Stimulated activated CD8-positive, alpha-beta memory T cell treated with anti-CD3 and anti-CD28 coated beads, Interleukin-7, amount 100 ng/mL, for 48 hours (primary cell): ENCODE results near the gene KIAA1549.

Source experiments
- DNase-seq, 2 donors: peaks; one replicate each; pipeline ENCODE4 v3.0.0-alpha.2; 2020; ENCODE audit warnings: low read depth in 1 of 2; ENCODE audit errors: extremely low read depth in 1 of 2

Gene KIAA1549

DNA sequence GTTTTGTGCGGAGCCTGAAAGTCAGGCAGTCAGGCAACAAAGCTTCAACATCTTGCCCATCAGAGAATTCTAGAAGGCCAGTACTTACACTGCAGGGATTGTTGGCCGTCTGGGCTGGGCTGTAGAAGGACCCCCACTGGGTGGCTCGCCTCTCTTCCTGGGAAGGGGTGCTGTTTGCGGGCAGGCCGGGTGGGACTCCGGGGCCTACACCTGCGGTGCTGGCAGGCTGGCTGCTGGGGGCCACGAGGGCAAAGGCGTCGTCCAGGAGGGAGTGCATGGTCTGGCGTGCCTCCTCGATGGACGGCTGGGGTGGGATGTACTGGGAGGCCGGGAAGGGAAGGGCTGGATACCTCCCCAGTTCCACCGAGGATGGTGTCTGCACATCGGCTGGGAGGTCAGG lies 120.1 kb downstream of the KIAA1549 start:
- no peak for DNase-seq

DNA sequence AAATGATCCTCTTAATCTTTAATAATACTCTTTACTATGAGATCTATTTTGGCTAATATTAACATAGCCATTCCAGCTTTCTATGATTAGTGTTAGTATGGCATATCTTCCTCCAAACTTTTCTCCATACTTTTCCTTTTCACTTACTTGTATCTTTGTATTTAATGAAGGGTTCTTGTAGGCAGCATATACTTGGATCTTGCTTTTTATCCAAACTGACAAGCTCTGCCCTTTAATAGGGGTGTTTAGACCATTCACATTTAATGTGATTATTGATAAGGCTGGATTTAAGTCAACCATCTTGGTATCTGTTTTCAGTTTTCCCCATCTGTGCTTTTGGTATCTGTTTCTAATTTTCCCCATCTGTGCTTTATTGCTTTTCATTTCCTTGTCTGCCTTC lies 123.5 kb downstream of the KIAA1549 start:
- no peak for DNase-seq

DNA sequence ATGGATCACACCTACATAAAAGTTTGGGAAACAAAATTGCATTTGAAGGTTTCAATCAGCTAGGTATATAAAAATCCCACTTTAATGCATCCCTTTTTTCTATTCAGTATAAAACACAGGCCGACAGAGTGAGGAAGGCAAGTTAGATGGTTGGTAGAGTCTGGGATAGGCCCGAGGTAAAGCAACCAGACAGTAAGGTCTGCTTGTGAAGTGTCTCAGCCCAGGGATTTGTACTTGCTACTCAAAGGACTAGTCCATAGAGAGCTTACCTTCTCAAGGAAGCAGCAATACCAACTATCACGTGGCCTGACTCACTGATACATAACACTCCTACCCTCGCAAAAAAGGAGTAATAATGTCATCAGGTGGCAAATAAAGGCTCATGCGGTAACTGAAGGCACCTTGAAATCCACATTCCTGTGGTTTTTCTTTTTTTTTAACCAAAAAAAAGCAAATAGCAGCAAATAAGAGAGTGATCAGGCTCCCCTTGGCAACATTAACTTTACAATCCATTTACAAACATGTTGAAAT lies 127.0 kb downstream of the KIAA1549 start:
- no peak for DNase-seq

DNA sequence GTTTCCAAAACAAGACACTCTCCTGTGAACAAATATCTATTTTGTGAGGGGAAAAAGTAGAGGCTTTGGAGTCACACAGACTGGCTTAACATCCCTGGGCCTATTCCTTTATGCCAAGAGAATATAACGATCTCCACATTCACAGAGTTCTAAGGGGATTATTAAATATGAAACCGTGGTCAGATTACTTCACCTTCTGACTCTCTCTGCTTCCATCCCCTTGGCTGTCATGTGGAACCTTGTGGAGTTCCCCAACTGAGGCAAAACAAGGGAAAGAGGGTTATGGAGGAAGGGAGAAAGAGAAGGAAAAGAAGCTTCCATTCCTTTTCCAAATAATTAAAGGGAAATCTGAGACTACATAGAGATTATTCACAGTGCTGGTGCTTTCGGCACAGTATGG lies 127.7 kb downstream of the KIAA1549 start:
- no peak for DNase-seq

DNA sequence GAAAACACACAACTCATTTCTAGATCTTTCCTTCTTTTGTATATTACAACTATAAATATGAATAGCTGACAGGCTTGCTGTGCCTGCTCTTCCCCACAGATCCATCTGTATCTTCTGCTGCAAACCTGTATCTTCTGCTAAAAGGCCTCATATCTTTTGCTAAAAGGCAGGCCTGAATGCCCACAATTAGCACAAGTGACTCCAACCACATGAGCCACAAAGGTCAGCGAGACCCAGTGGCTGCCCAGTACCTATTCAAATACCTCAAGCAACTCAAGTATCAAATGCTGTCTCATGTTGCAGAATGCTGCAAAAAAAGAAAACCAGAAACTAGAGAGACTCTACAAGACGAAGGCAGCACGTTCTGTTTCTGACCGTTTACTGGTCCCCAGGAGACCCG lies 128.7 kb downstream of the KIAA1549 start:
- no peak for DNase-seq

DNA sequence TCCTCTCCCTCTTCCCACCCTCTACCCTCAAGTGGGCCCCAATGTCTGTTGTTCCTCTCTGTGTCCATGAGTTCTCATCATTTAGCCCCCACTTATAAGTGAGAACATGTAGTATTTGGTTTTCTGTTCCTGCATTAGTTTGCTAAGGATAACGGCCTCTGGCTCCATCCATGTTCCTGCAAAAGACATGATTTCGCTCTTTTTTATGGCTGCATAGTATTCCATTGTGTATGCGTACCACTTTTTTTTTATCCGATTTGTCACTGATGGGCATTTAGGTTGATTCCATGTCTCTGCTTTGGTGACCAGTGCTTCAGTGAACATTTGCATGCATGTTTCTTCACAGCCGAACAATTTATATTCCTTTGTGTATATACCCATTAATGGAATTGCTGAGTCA lies 131.5 kb downstream of the KIAA1549 start:
- no peak for DNase-seq

DNA sequence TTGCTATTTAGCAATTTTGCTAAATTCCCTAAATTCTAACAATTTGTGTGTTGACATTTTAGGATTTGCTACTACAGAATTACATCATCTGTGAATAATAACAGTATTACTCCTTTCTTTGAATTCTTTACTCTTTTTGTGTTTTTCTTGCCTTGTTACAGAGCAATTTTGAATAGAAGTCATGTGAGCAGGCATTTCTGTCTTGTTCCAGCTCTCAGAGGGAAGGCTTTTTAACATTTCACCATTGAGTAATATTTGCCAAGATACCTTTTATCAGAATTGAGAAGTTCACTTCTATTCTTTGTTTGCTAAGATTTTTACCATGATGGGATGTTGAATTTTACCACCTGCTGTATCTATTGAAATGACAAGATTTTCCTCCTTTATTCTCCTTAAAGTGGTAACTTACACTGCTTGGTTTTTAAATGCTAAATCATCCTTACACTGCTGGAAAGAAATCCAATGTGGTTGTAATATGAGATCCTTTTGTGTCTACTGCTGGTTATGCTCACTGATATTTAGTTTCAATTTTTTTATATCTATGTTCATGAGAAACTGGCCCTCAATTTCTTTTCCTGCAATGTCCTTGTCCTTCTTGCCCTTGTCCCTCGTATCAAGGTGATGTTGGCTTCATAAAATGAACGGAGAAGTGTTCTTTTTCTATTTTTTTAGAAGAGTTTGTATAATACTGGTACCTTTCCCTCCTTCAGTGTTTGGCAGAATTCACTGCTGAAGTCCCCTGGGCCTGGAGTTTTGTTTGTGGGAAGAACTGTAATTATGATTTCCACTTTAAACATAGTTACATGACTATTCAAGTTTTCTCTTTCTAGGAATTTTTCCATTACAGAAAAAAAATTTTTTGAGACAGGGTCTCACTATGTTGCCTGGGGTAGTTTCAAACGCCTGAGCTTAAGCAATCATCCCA lies 132.9 kb downstream of the KIAA1549 start:
- no peak for DNase-seq

DNA sequence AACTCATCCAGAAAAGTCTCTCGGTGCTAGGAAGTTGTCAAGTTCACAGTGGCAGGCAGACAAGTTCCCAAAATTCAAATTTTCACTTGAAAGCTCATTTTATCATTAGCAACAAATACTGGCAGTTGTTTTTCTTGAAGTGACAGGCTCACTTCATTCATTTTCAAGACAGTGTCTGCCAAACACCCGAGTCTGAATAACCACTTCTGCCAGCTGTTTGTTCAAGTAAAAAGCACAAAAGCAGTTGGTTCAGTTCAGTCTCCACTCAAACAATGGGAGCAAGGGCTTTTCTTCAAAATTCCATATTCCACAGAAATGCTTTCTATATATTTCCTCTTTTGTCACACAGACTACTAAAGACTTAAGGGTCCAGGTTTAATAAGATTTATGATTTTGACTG lies 135.5 kb downstream of the KIAA1549 start:
- DNase-seq, result no peak

DNA sequence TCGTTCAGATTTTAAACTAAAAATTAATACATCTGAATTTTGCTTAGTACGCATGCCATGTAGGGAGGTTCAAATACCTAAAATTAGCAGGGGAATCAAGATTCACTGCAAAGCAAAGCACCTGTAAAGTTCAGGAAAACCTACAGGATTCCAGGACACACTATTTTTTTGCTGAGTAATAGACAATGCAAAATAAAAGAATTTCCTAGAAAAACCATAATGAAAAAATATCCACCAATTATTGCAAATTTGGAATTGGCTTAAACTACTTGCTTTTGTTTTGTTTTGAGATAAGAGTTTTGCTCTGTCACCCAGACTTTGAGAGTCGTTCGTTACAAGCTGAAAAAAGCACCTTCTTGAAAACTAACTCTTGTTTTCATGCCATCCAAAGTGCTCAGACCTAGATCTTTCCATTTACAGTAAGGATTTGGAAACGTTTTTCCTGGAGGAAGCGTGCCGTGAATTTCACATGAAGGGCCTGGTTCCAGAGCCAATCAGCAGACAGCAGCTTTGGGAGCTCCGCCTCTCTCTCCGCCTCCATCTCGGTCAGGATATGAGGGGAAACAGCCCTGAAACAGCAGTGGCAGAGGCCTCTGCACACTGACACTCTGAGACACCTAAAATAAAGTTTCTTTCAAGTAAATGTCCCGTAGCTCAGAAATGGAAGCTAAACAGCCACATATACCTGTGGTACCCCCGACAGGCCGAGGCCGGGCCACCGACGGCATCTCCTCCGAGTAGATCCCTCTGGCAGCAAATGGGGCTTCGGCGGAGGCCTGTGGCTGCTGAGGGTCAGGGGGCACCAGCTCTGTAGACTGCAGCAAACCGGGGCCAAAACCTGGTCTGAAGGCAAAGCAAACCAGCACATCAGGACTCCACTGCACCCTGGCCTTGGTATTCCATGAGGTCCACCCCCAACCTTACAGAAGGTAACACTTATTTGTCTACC lies 137.3 kb downstream of the KIAA1549 start:
- DNase-seq, result no peak

DNA sequence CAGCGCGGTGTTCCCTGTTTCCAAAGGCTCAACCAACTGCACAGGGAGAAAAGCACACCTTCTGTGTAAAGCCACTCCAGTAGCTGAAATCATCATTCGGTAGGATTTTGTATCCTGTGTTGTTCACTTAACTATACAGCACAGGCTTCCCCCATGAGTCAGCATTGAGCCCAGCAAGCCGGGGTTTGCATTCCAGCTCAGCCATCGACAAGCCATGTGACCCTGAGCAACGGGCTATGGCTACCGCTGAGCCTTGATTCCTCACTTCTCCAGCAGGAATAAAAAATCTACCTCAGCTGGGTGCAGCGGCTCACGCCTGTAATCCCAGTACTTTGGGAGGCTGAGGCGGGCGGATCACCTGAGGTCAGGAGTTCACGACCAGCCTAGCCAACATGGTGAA lies 139.1 kb downstream of the KIAA1549 start:
- DNase-seq, result no peak

DNA sequence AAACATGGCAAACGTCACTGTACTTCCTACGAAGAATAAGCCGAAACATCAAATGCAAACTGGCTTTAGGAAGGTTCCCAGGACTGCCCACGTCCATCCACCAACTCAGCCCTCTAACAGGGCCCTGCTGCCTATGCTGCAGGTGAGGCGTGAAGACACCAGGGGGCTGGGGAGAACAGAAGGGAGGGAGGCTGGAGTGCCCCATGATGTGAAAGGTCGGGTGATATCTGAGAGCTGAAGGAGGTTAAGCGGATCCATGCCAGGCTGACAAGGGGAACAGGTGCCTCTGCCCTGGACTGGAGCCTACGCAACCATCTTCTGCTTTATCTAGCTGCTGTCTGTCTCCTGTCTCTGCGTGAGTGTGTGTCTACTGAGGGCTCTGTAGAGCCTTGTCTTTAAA lies 143.0 kb downstream of the KIAA1549 start:
- no peak for DNase-seq

DNA sequence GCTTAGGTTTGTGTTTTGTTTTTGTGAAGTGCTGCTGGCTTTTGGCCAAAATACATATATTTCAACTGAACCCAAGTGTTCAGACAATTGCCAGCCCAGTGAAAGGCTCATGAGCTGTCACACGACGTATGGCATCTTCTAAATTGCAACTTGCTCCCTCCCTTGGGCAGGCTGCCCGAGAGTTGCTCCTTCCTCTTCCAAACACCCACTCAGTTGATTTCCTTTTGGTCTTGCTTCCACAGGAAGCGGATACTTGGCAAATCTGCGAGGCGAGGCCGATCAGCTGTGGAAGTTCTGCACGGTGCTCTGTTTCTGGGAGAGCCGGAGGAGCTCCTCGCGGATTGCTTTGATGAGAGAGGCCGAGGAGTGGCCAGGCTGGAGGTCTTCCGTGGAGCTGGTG lies 143.6 kb downstream of the KIAA1549 start:
- no peak for DNase-seq

DNA sequence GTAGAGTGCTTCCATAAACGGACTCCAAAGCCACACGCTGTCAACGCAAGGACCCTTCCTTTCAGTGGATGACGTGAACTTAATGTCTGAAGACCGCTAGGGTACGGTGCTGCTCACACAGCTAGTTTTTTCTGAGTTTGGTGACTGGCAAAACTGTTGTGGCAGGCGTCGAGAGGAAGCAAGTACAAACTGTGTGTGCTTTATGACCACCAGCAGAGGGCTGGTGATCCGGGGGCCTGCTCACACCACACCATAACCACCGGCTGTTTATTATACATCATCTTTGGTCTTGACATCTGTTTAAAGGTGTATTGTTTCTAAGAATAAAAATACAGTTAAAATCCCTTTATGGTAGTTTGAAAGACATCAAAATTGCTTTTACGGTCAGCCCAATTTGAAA lies 146.1 kb downstream of the KIAA1549 start:
- no peak for DNase-seq

DNA sequence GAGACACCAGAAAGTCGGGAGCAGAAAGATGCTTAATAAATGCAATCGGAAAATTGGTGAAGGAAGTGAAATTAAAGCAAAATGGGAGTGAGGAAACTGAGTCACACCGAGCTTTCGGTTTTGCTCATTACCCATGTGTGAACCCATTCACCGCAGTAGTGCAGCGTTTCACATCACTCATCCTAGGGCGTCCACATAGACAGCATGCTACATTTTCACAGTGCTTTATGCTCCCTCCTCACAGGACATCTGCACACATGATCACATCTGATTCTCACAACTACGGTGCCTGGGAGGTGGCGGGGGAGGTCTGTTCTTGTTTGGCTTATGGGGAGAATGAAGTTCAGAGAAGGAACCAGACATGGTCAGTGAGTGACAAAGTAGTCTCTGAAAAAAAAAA lies 146.6 kb downstream of the KIAA1549 start:
- DNase-seq, result no peak

DNA sequence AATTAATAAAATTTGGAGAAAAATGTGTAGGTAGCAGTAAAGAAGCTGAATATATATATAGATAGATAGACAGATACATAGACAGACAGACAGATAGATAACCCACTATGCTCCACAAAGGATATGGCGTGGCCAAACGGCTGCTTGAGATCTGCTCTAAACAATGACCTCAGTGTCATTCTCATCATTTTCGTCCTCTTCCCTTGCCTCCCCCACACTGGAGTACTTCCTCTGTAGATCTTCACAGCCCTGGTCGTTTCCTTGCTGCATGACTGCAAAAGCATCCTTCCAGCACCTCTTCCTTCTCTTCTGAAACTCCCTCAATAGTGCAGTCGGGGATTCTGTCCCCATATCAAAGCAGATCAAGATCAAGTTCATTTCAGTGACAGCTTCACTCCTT lies 147.6 kb downstream of the KIAA1549 start:
- DNase-seq, result no peak

DNA sequence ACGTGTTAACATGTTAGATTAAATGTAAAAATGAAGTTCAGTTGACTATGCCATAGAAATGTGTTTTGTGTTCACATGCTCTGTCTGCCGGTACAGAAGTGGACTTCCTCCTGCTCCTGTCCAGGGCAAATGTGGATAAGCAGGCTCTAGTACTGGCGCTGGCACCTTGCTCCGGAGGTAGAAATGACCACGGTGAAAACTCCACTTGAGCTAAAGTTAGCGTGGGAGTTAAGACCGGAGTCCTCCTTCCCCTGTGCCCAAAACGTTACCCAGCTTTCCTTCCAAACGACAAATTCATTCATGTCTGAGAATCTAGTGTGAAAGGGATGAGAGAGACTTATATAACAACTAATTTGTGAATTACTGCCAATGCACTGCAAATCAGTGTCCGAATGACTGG lies 148.2 kb downstream of the KIAA1549 start:
- no peak for DNase-seq

DNA sequence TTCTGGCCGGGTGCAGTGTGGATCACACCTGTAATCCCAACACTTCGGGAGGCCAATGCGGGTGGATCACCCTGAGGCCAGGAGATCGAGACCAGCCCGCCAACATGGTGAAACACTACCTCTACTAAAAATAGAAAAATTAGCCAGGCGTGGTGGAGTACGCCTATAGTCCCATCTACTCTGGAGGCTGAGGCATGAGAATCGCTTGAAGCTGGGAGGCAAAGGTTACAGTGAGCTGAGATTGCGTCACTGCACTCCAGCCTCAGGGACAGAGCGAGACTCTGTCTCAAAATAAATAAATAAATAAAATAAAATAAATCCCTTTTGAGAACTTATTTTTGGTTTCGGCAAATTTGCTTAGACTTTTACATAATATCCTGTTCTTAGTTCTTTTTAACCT lies 151.9 kb downstream of the KIAA1549 start:
- DNase-seq, result no peak

DNA sequence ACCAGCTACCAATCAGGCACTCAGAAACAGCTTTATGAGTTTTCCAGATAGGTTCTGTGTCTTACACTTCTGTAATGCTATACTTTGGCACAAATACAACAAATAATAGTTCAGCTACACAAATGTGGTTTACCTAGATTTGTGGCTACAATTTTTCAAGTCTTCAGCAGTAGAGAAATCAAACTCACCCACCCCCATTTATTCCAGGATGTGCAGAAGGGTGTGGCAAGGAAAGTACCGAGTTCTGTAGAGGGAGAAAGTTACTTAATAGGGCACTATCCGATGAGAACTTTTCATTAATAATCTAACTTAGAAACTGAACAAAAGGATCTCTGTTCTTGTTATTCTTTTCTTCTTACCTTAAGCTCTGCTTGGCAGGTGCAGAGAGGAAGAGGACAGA lies 152.9 kb downstream of the KIAA1549 start:
- no peak for DNase-seq

DNA sequence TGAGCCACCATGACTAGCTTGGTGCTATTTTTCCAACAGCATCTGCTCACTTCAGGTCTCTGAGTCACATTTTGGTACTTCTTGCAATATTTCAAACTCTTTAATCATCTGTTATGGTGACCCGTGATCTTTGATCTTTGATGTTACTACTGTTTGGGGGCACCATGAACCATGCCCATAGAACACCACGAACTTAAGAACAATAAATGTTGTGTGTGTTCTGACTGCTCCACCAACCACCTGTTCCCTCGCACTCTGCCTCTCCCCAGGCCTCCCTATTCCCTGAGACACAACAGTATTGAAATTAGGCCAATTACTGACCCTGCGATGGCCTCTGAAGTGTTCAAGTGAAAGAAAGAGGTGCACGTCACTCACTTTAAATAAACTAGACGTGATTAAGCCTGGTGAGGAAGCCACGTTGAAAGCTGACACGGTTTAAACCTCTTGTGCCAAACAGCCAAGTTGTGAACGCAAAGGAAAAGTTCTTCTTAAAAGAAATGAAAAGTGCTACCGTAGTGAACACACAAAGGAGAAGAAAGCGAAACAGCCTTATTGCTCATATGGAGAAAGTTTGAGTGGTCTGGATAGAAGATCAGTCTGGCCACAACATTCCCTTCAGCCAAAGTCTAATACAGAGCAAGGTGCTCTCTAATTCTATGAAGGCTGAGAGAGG lies 156.0 kb downstream of the KIAA1549 start:
- DNase-seq, result no peak

DNA sequence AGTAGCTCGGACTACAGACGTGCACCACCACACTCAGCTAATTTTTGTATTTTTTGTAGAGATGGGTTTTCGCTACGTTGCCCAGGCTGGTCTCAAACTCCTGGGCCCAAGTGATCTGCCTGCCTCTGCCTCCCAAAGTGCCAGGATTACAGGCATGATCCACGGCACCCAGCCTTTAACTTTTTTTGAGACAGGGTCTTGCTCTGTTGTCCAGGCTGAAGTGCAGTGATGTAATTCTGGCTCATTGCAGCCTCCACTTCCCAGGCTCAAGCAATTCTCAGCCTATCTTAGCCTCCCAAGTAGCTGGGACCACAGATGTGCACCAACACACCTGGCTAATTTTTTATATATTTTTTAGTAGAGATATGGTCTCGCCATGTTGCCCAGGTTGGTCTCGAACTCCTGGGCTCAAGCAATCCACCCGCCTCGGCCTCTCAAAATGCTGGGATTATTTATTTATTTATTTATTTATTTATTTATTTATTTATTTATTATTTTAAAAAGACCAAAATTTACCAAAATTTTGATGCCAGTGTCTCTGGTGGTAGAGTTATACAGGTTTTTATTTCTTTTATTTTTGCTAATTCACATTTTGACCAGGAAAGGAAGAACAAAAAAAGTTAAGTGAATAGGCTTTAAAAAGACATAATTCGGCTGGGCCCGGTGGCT lies 158.2 kb downstream of the KIAA1549 start:
- DNase-seq, result no peak
